HepG2 (cell line): ENCODE measurements around the gene PLCG2. TPM values are rescaled to one million over a fixed set of nuclear protein-coding genes. Genes with fewer than 3 reads are reported as not detected.

Experiments used
- AHDC1 ChIP-seq: sonication (generic); formaldehyde crosslinking; IDR thresholded peaks from 2 replicates; pipeline ENCODE4 v1.5.1; 2020; ENCODE audit warnings: mild to moderate bottlenecking, missing genetic modification reagents, borderline replicate concordance
- ARID3A ChIP-seq: IDR thresholded peaks from 2 replicates; pipeline ENCODE4 v1.6.1; 2012; ENCODE audit warnings: low read depth, low read length, improper control_type of control experiment
- DRAP1 ChIP-seq: IDR thresholded peaks from 2 replicates; pipeline ENCODE4 v1.6.1; 2016; ENCODE audit warnings: missing genetic modification reagents, missing compliant biosample characterization
- FOXC1 ChIP-seq: sonication (generic); formaldehyde crosslinking; IDR thresholded peaks from 2 replicates; pipeline ENCODE4 v1.8.0; 2022; ENCODE audit warnings: mild to moderate bottlenecking, missing genetic modification reagents, borderline replicate concordance
- GFI1 ChIP-seq: sonication (generic); formaldehyde crosslinking; IDR thresholded peaks from 2 replicates; pipeline ENCODE4 v1.5.0; 2020; ENCODE audit warnings: missing genetic modification reagents, mild to moderate bottlenecking, borderline replicate concordance
- HOXA5 ChIP-seq: sonication (generic); formaldehyde crosslinking; IDR thresholded peaks from 2 replicates; pipeline ENCODE4 v1.4.0; 2020; ENCODE audit warnings: missing genetic modification reagents
- KDM6A ChIP-seq: IDR thresholded peaks from 2 replicates; pipeline ENCODE4 v1.6.1; 2016; ENCODE audit warnings: low read depth
- MIER3 ChIP-seq: IDR thresholded peaks from 2 replicates; pipeline ENCODE4 v1.6.1; 2016; ENCODE audit warnings: missing compliant biosample characterization, borderline replicate concordance
- MIXL1 ChIP-seq: IDR thresholded peaks from 2 replicates; pipeline ENCODE4 v1.6.1; 2016
- MXD3 ChIP-seq: IDR thresholded peaks from 2 replicates; pipeline ENCODE4 v1.6.1; 2016; ENCODE audit warnings: mild to moderate bottlenecking, missing biosample characterization, missing genetic modification reagents
- TRIM24 ChIP-seq: sonication (generic); formaldehyde crosslinking; IDR thresholded peaks from 2 replicates; pipeline ENCODE4 v1.8.0; 2022; ENCODE audit warnings: mild to moderate bottlenecking, missing genetic modification reagents
- ZMYM2 ChIP-seq: sonication (generic); formaldehyde crosslinking; IDR thresholded peaks from 2 replicates; pipeline ENCODE4 v1.8.0; 2022; ENCODE audit warnings: mild to moderate bottlenecking, missing genetic modification reagents
- ZNF251 ChIP-seq: sonication (generic); formaldehyde crosslinking; IDR thresholded peaks from 2 replicates; pipeline ENCODE4 v1.9.0; 2021; ENCODE audit warnings: mild to moderate bottlenecking, missing genetic modification reagents
- ZNF331 ChIP-seq: sonication (generic); formaldehyde crosslinking; IDR thresholded peaks from 2 replicates; pipeline ENCODE4 v1.4.0; 2020; ENCODE audit warnings: missing genetic modification reagents
- ZNF687 ChIP-seq: sonication (generic); formaldehyde crosslinking; IDR thresholded peaks from 2 replicates; pipeline ENCODE4 v1.5.1; 2020; ENCODE audit warnings: mild to moderate bottlenecking, missing genetic modification reagents, moderate library complexity
- ZNF879 ChIP-seq: sonication (generic); formaldehyde crosslinking; IDR thresholded peaks from 2 replicates; pipeline ENCODE4 v1.8.1; 2023; ENCODE audit warnings: missing genetic modification reagents
- polyA plus RNA-seq, 8 experiments: library from polyadenylated mRNA; depleted of rRNA in 3 of 8; stranded (reverse) in 7 of 8; unstranded in 1 of 8; fragments of >200 nt; fragmentation: Illumina TruSeq in 4 of 8; extraction: Trizol in 4 of 8; gene quantifications; 2 replicates each; pipeline versions ENCODE4 v1.2.1 to v1.2.3, GENCODE V29; 2011 to 2016; ENCODE audit warnings: low read depth in 4 of 8, missing spikeins in 1 of 8, mixed read lengths in 1 of 8; ENCODE audit not compliant: insufficient read depth in 1 of 8
- total RNA-seq, 5 experiments: library from RNA; depleted of rRNA; stranded (reverse); fragments of >200 nt; fragmentation: Illumina TruSeq; extraction: Trizol; gene quantifications; 2 replicates each; pipeline ENCODE4 v1.2.3, GENCODE V29; 2016; ENCODE audit warnings: low read depth in 1 of 5

Gene PLCG2
- total and polyA plus RNA-seq, 2 of the 13 experiments (the other 11 are each of a cell fraction or from before 2014, with no cell fraction given): 0.13 to 0.18 TPM

- TF ChIP-seq ZNF687 (no peak), ZMYM2 (CRISPR knock-in tag) (0 out of 2 replicates have a peak, but pooled peaks have one; percentile 35), ARID3A (peak; percentile 74), AHDC1 (CRISPR knock-in tag) (peak; percentile 62; the same call in 1 of the 2 replicates), FOXC1 (CRISPR knock-in tag) (peak; percentile 37), MIER3 (CRISPR knock-in tag) (peak; percentile 48; the same call in 1 of the 2 replicates), DRAP1 (CRISPR knock-in tag) (no peak), GFI1 (peak; percentile 20; the same call in 1 of the 2 replicates), MXD3 (CRISPR knock-in tag) (no peak), ZNF879 (CRISPR knock-in tag) (0 out of 2 replicates have a peak, but pooled peaks have one; percentile 49), ZNF251 (CRISPR knock-in tag) (0 out of 2 replicates have a peak, but pooled peaks have one; percentile 56), HOXA5 (CRISPR knock-in tag) (peak; percentile 95), TRIM24 (CRISPR knock-in tag) (no peak), KDM6A (peak; percentile 54), ZNF331 (CRISPR knock-in tag) (no peak), MIXL1 (CRISPR knock-in tag) (0 out of 2 replicates have a peak, but pooled peaks have one; percentile 16)
These were observed 109.7 kb downstream of the PLCG2 start (continued) for GRCh38 chr16:81888520-81889394.
